ENCODE results near the gene SLC9A5. TPM values are rescaled to one million over a fixed set of nuclear protein-coding genes. Genes with fewer than 3 reads are reported as not detected.
A peak's percentile ranks its signal among the peaks of the same experiment; 100 is the strongest.

SLC9A5 gene
- total RNA-seq, 1 donor from 2014 or later = 0.79 TPM

GRCh38 chr16:67241008-67241900 is 7.5 kb upstream of the SLC9A5 start:
- DNase-seq = no peak

GRCh38 chr16:67242138-67242730 is 6.5 kb upstream of the SLC9A5 start:
- no peak for DNase-seq

GRCh38 chr16:67243481-67243880 is 5.3 kb upstream of the SLC9A5 start:
- DNase-seq = no peak

GRCh38 chr16:67244387-67245185 is 4.2 kb upstream of the SLC9A5 start:
- DNase-seq = no peak

GRCh38 chr16:67245186-67245585 is 3.6 kb upstream of the SLC9A5 start:
- no peak for DNase-seq

- DNase-seq = no peak
Observed at GRCh38 chr16:67245674-67246080, 3.1 kb upstream of the SLC9A5 start.

GRCh38 chr16:67246081-67246755 is 2.6 kb upstream of the SLC9A5 start:
- DNase-seq = peak; percentile 75

- no peak for DNase-seq
Observed at GRCh38 chr16:67246756-67247191, 2.0 kb upstream of the SLC9A5 start.

- DNase-seq = peak; percentile 94
Observed at GRCh38 chr16:67247192-67248072, 1.3 kb upstream of the SLC9A5 start, which contains the start of gene FHOD1. Gene FHOD1 (minus strand): TSS chr16:67247481. CDS start chr16:67247410, 71 bp downstream.

GRCh38 chr16:67248073-67248400 is 742 bp upstream of the SLC9A5 start:
- no peak for DNase-seq

GRCh38 chr16:67249178-67250044 is 632 bp downstream of the SLC9A5 start:
- no peak for DNase-seq

- no peak for DNase-seq
Observed at GRCh38 chr16:67250045-67250327, 1.2 kb downstream of the SLC9A5 start.

GRCh38 chr16:67252609-67253497 is 4.1 kb downstream of the SLC9A5 start:
- no peak for DNase-seq

GRCh38 chr16:67254801-67255552 is 6.2 kb downstream of the SLC9A5 start:
- no peak for DNase-seq

GRCh38 chr16:67255553-67256221 is 6.9 kb downstream of the SLC9A5 start:
- no peak for DNase-seq

GRCh38 chr16:67256701-67257230 is 8.0 kb downstream of the SLC9A5 start:
- DNase-seq = no peak

- no peak for DNase-seq
Observed at GRCh38 chr16:67257486-67258160, 8.8 kb downstream of the SLC9A5 start.

Measured in skin of body (tissue), 2 donors.